ENCODE measurements around the gene ARID3C.

ARID3C gene

GRCh38 chr9:34653151-34654072, 24.5 kb upstream of the ARID3C start:
- Histone ChIP-seq H3K4me2 (no peak overlapping the region), H3K4me3 (IDR thresholded peaks at IDR 0.05; ENCODE audit: insufficient read depth, low read depth, low read length) (no peak overlapping the region), H3K79me2 (ENCODE audit: insufficient read depth, low read depth) (no peaks in the 10 kb centered on the region), H3K4me1 (ENCODE audit: low read depth, poor library complexity, severe bottlenecking) (no peaks in the 10 kb centered on the region), H3K27me3 (ENCODE audit: insufficient read depth, low read depth) (no peaks in the 10 kb centered on the region), H2AFZ (ENCODE audit: low read depth) (no peak overlapping the region), H3K27ac (no peak overlapping the region), H3K36me3 (ENCODE audit: insufficient read depth) (no peaks in the 10 kb centered on the region), H4K20me1 (ENCODE audit: insufficient read depth) (no peaks in the 10 kb centered on the region), H3K9ac (no peak overlapping the region)
- TF ChIP-seq CTCF (conservative IDR thresholded peaks at IDR 0.05; ENCODE audit: low read depth, low read length), result no peak

- no peak overlapping the region for H3K4me3 ChIP-seq (IDR thresholded peaks at IDR 0.05; ENCODE audit: insufficient read depth, low read depth, low read length)
- no peak overlapping the region for H2AFZ ChIP-seq (ENCODE audit: low read depth)
- H4K20me1 ChIP-seq (ENCODE audit: insufficient read depth), result no peaks in the 10 kb centered on the region
- no peak overlapping the region for H3K9ac ChIP-seq
- peaks cover 6% of the 10 kb centered on the region; the same call in 1 of the 2 replicates for H3K79me2 ChIP-seq (ENCODE audit: insufficient read depth, low read depth)
- no peaks in the 10 kb centered on the region for H3K36me3 ChIP-seq (ENCODE audit: insufficient read depth)
- H3K27me3 ChIP-seq (ENCODE audit: insufficient read depth, low read depth), result no peaks in the 10 kb centered on the region
- no peak overlapping the region for H3K4me2 ChIP-seq
- no peak overlapping the region for H3K27ac ChIP-seq
- H3K4me1 ChIP-seq (ENCODE audit: low read depth, poor library complexity, severe bottlenecking), result peaks cover 8% of the 10 kb centered on the region
- no peak for TF ChIP-seq CTCF (conservative IDR thresholded peaks at IDR 0.05; ENCODE audit: low read depth, low read length)
Measured at GRCh38 chr9:34652602-34653000, 23.7 kb upstream of the ARID3C start.

- no peak within 1 kb of the TSS for H3K9ac ChIP-seq
- no peaks in the 10 kb centered on the region for H3K27me3 ChIP-seq (ENCODE audit: insufficient read depth, low read depth)
- H3K4me3 ChIP-seq (IDR thresholded peaks at IDR 0.05; ENCODE audit: insufficient read depth, low read depth, low read length), result no peak within 1 kb of the TSS
- H4K20me1 ChIP-seq (ENCODE audit: insufficient read depth), result no peaks in the 10 kb centered on the region
- H3K36me3 ChIP-seq (ENCODE audit: insufficient read depth), result no peaks in the 10 kb centered on the region
- no peak within 1 kb of the TSS for H3K27ac ChIP-seq
- H2AFZ ChIP-seq (ENCODE audit: low read depth), result no peak within 1 kb of the TSS
- H3K4me1 ChIP-seq (ENCODE audit: low read depth, poor library complexity, severe bottlenecking), result peaks cover 11% of the 10 kb centered on the region
- H3K79me2 ChIP-seq (ENCODE audit: insufficient read depth, low read depth), result peaks cover 11% of the 10 kb centered on the region; the same call in 1 of the 2 replicates
- no peak for TF ChIP-seq CTCF (conservative IDR thresholded peaks at IDR 0.05; ENCODE audit: low read depth, low read length)
- H3K4me2 ChIP-seq, result no peak within 1 kb of the TSS
Measured at GRCh38 chr9:34651876-34652601, 23.2 kb upstream of the ARID3C start, which contains the start of gene IL11RA. Gene IL11RA (plus strand): TSS chr9:34652185. CDS start chr9:34655218, 3,033 bp downstream.

GRCh38 chr9:34651321-34651720, 22.5 kb upstream of the ARID3C start:
- no peaks in the 10 kb centered on the region for H3K36me3 ChIP-seq (ENCODE audit: insufficient read depth)
- peaks cover 11% of the 10 kb centered on the region for H3K4me1 ChIP-seq (ENCODE audit: low read depth, poor library complexity, severe bottlenecking)
- no peaks in the 10 kb centered on the region for H4K20me1 ChIP-seq (ENCODE audit: insufficient read depth)
- no peak overlapping the region for H2AFZ ChIP-seq (ENCODE audit: low read depth)
- no peak overlapping the region for H3K4me3 ChIP-seq (IDR thresholded peaks at IDR 0.05; ENCODE audit: insufficient read depth, low read depth, low read length)
- TF ChIP-seq CTCF (conservative IDR thresholded peaks at IDR 0.05; ENCODE audit: low read depth, low read length), result no peak
- no peak overlapping the region for H3K27ac ChIP-seq
- peaks cover 11% of the 10 kb centered on the region; the same call in 1 of the 2 replicates for H3K79me2 ChIP-seq (ENCODE audit: insufficient read depth, low read depth)
- H3K4me2 ChIP-seq, result no peak overlapping the region
- H3K9ac ChIP-seq, result no peak overlapping the region
- no peaks in the 10 kb centered on the region for H3K27me3 ChIP-seq (ENCODE audit: insufficient read depth, low read depth)
